KG1 (cell line): Measurements from ENCODE around the gene S1PR4.

ENCODE experiments used
- DNase-seq: peaks from one replicate; lab custom pipeline; 2025; lab: John Stamatoyannopoulos, UW

Gene S1PR4

GRCh38 chr19:3178377-3178972, at the start of gene S1PR4:
TSS of gene S1PR4 (plus strand) at chr19:3178769. CDS start at chr19:3178793, 24 bp downstream.
- DNase-seq = peak; percentile 26

- DNase-seq = no peak
Measured at GRCh38 chr19:3129112-3129511, 49.5 kb upstream of the S1PR4 start.

GRCh38 chr19:3131168-3131567, 47.4 kb upstream of the S1PR4 start:
- no peak for DNase-seq

- DNase-seq = peak; percentile 80
Measured at GRCh38 chr19:3132971-3133792, 45.4 kb upstream of the S1PR4 start.

- DNase-seq = no peak
Measured at GRCh38 chr19:3133793-3134116, 44.8 kb upstream of the S1PR4 start.

GRCh38 chr19:3135961-3136683, 42.4 kb upstream of the S1PR4 start, which contains the start of gene GNA15:
TSS of gene GNA15 (plus strand) at chr19:3136033. CDS start at chr19:3136451, 418 bp downstream.
- no peak for DNase-seq

- no peak for DNase-seq
Measured at GRCh38 chr19:3136684-3137055, 41.9 kb upstream of the S1PR4 start.

GRCh38 chr19:3137119-3137518, 41.5 kb upstream of the S1PR4 start:
- DNase-seq = no peak

- DNase-seq = no peak
Measured at GRCh38 chr19:3138268-3138667, 40.3 kb upstream of the S1PR4 start.

GRCh38 chr19:3140667-3141038, 37.9 kb upstream of the S1PR4 start:
- DNase-seq = no peak

- DNase-seq = peak; percentile 69
Measured at GRCh38 chr19:3142292-3142670, 36.3 kb upstream of the S1PR4 start.

GRCh38 chr19:3142781-3143337, 35.7 kb upstream of the S1PR4 start:
- no peak for DNase-seq

GRCh38 chr19:3145909-3146676, 32.5 kb upstream of the S1PR4 start:
- no peak for DNase-seq

- DNase-seq = no peak
Measured at GRCh38 chr19:3146677-3147100, 31.9 kb upstream of the S1PR4 start.

- DNase-seq = no peak
Measured at GRCh38 chr19:3148503-3148902, 30.1 kb upstream of the S1PR4 start.

- no peak for DNase-seq
Measured at GRCh38 chr19:3149089-3149488, 29.5 kb upstream of the S1PR4 start.

GRCh38 chr19:3149526-3150505, 28.8 kb upstream of the S1PR4 start:
- DNase-seq = no peak

- no peak for DNase-seq
Measured at GRCh38 chr19:3150739-3151329, 27.7 kb upstream of the S1PR4 start.

- no peak for DNase-seq
Measured at GRCh38 chr19:3151563-3152418, 26.8 kb upstream of the S1PR4 start.

- no peak for DNase-seq
Measured at GRCh38 chr19:3152419-3152780, 26.2 kb upstream of the S1PR4 start.
